HG03103 (cell line): ENCODE results near the gene NKX2-3.

Experiments
- ATAC-seq: cut with Tn5 transposase; IDR thresholded peaks from one replicate; pipeline ENCODE4 v1.9.1; 2021; ENCODE audit warnings: low read depth; ENCODE audit not compliant: unreplicated experiment

NKX2-3 gene

GRCh38 chr10:99525897-99526296 is 6.8 kb upstream of the NKX2-3 start:
- no peak for ATAC-seq

- no peak for ATAC-seq
Measured at GRCh38 chr10:99526861-99527504, 5.8 kb upstream of the NKX2-3 start.

GRCh38 chr10:99527526-99528493 is 4.9 kb upstream of the NKX2-3 start:
- no peak for ATAC-seq

GRCh38 chr10:99528494-99529441 is 4.0 kb upstream of the NKX2-3 start:
- no peak for ATAC-seq

- ATAC-seq: no peak
Measured at GRCh38 chr10:99529591-99530107, 3.1 kb upstream of the NKX2-3 start.

- no peak for ATAC-seq
Measured at GRCh38 chr10:99530108-99531025, 2.4 kb upstream of the NKX2-3 start.

- no peak for ATAC-seq
Measured at GRCh38 chr10:99531026-99531695, 1.6 kb upstream of the NKX2-3 start.

- ATAC-seq: no peak
Measured at GRCh38 chr10:99531696-99532593, 797 bp upstream of the NKX2-3 start.

- ATAC-seq: no peak
Measured at GRCh38 chr10:99533496-99534449, 1.0 kb downstream of the NKX2-3 start.

GRCh38 chr10:99534450-99534938 is 1.8 kb downstream of the NKX2-3 start:
- no peak for ATAC-seq

- no peak for ATAC-seq
Measured at GRCh38 chr10:99534939-99535763, 2.4 kb downstream of the NKX2-3 start.

- ATAC-seq: no peak
Measured at GRCh38 chr10:99535764-99536337, 3.1 kb downstream of the NKX2-3 start.

GRCh38 chr10:99536338-99537085 is 3.8 kb downstream of the NKX2-3 start:
- ATAC-seq: no peak

- no peak for ATAC-seq
Measured at GRCh38 chr10:99537086-99537988, 4.6 kb downstream of the NKX2-3 start.
